GM23338 (cell line): ENCODE measurements around the gene PTGIS.

Experiments
- CREB1 ChIP-seq: fragments of 250-450 bp; sonication (Bioruptor Pico); IDR thresholded peaks from 2 replicates; pipeline ENCODE4 v1.5.0; 2020; ENCODE audit warnings: low read depth, mild to moderate bottlenecking, moderate library complexity
- CTCF ChIP-seq, 2 experiments: fragments of 200-600 bp in 1 of 2; sonication (generic) in 1 of 2; conservative IDR thresholded peaks; 2 replicates each; pipeline versions ENCODE4 v1.5.1 to v1.6.1; 2016 to 2017; ENCODE audit warnings: antibody characterized with exemption in 2 of 2, low read depth in 2 of 2, mild to moderate bottlenecking in 2 of 2, moderate library complexity in 1 of 2
- ETS1 ChIP-seq: IDR thresholded peaks from 2 replicates; pipeline ENCODE4 v1.6.1; 2016; ENCODE audit warnings: antibody characterized with exemption
- EZH2 ChIP-seq: fragments of 200-600 bp; sonication (generic); IDR thresholded peaks from one replicate; pipeline ENCODE4 v1.8.0; 2017; ENCODE audit warnings: antibody characterized with exemption, mild to moderate bottlenecking, low read depth; ENCODE audit not compliant: unreplicated experiment
- EZH2phosphoT487 ChIP-seq: fragments of 200-600 bp; sonication (generic); IDR thresholded peaks from one replicate; pipeline ENCODE4 v1.8.1; 2018; ENCODE audit warnings: antibody characterized with exemption; ENCODE audit not compliant: unreplicated experiment
- JUNB ChIP-seq: IDR thresholded peaks from one replicate; pipeline ENCODE4 v1.6.1; 2016; ENCODE audit warnings: antibody characterized with exemption; ENCODE audit not compliant: unreplicated experiment
- NANOG ChIP-seq: IDR thresholded peaks from 2 replicates; pipeline ENCODE4 v1.6.1; 2016; ENCODE audit warnings: antibody characterized with exemption, borderline replicate concordance
- POLR2AphosphoS5 ChIP-seq: IDR thresholded peaks from 2 replicates; pipeline ENCODE4 v1.6.1; 2016; ENCODE audit warnings: antibody characterized with exemption, low read depth
- REST ChIP-seq: IDR thresholded peaks from one replicate; pipeline ENCODE4 v1.6.1; 2018; ENCODE audit warnings: antibody characterized with exemption; ENCODE audit not compliant: unreplicated experiment
- ZNF331 ChIP-seq: fragments of 250-450 bp; sonication (Bioruptor Pico); IDR thresholded peaks from 2 replicates; pipeline ENCODE4 v1.5.0; 2020; ENCODE audit warnings: low read depth, mild to moderate bottlenecking, moderate library complexity

- no peak for TF ChIP-seq POLR2AphosphoS5
- TF ChIP-seq CTCF (conservative IDR thresholded peaks at IDR 0.05; ENCODE audit: low read depth in 2 of 2): peak; percentile 91 to 95
- TF ChIP-seq EZH2phosphoT487: no peak
- peak; percentile 67 for TF ChIP-seq CREB1 (CRISPR knock-in tag)
- no peak for TF ChIP-seq EZH2
- TF ChIP-seq REST: no peak
- no peak for TF ChIP-seq JUNB
- TF ChIP-seq ETS1: no peak
- TF ChIP-seq NANOG: no peak
- no peak for TF ChIP-seq ZNF331
These were observed 41.1 kb upstream of the PTGIS start for GRCh38 chr20:49608752-49609670.
